ENCODE data around the gene ADCK1.

The ADCK1 gene

GRCh38 chr14:77918448-77918847 lies 118.5 kb downstream of the ADCK1 start:
- POLR2A ChIA-PET, result no interaction called here

DNA sequence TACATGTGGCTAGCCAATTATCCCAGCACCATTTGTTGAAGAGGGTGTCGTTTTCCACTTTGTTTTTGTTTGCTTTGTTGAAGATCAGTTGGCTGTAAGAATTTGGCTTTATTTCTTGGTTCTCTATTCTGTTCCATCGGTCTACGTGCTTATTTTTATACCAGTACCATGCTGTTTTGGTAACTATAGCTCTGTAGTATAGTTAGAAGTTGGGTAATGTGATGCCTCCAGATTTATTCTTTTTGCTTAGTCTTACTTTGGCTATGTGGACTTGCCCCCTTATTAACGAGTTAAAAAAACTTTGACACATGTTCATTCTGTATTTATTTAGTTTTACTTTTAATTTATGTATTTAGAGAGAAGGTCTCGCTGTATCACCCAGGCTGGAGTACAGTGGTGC lies 120.4 kb downstream of the ADCK1 start:
- ChIA-PET CTCF (no interaction called here), POLR2A (no interaction called here)
- no peak for DNase-seq (ENCODE audit: extremely low spot score)
- TF ChIP-seq FOXK2 (IDR thresholded peaks at IDR 0.05) (no peak), LEF1 (IDR thresholded peaks at IDR 0.05; ENCODE audit: borderline replicate concordance) (no peak), HDGF (IDR thresholded peaks at IDR 0.05; ENCODE audit: borderline replicate concordance) (no peak)

More at GRCh38 chr14:77918448-77918847, 118.5 kb downstream of the ADCK1 start:
- CTCF ChIA-PET, result no interaction called here
- no peak for DNase-seq (ENCODE audit: extremely low spot score)
- TF ChIP-seq, protein P1, sequence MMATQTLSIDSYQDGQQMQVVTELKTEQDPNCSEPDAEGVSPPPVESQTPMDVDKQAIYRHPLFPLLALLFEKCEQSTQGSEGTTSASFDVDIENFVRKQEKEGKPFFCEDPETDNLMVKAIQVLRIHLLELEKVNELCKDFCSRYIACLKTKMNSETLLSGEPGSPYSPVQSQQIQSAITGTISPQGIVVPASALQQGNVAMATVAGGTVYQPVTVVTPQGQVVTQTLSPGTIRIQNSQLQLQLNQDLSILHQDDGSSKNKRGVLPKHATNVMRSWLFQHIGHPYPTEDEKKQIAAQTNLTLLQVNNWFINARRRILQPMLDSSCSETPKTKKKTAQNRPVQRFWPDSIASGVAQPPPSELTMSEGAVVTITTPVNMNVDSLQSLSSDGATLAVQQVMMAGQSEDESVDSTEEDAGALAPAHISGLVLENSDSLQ (IDR thresholded peaks at IDR 0.05), result no peak
- TF ChIP-seq ARNT (IDR thresholded peaks at IDR 0.05) (no peak), NFRKB (IDR thresholded peaks at IDR 0.05) (no peak), TARDBP (IDR thresholded peaks at IDR 0.05) (no peak), ELF4 (IDR thresholded peaks at IDR 0.05) (no peak), CTBP1 (IDR thresholded peaks at IDR 0.05; ENCODE audit: borderline replicate concordance) (no peak), SUZ12 (IDR thresholded peaks at IDR 0.05) (no peak), FOXK2 (IDR thresholded peaks at IDR 0.05) (no peak), BHLHE40 (IDR thresholded peaks at IDR 0.05; ENCODE audit: borderline replicate concordance) (no peak), HDGF (IDR thresholded peaks at IDR 0.05; ENCODE audit: borderline replicate concordance) (no peak), FOXA1 (IDR thresholded peaks at IDR 0.05) (no peak), SP1 (IDR thresholded peaks at IDR 0.05) (no peak)

GRCh38 chr14:77921818-77922217 lies 121.9 kb downstream of the ADCK1 start:
- no peak for TF ChIP-seq NFRKB (IDR thresholded peaks at IDR 0.05)
- no peak for TF ChIP-seq LEF1 (IDR thresholded peaks at IDR 0.05; ENCODE audit: borderline replicate concordance)
- TF ChIP-seq, protein P1 (IDR thresholded peaks at IDR 0.05), result no peak
- no peak for TF ChIP-seq FOXM1 (IDR thresholded peaks at IDR 0.05; ENCODE audit: borderline replicate concordance)
- TF ChIP-seq BHLHE40 (IDR thresholded peaks at IDR 0.05; ENCODE audit: borderline replicate concordance), result no peak
- no peak for TF ChIP-seq TARDBP (IDR thresholded peaks at IDR 0.05)
- no peak for TF ChIP-seq L3MBTL2 (conservative IDR thresholded peaks at IDR 0.05)
- no peak for TF ChIP-seq ARNT (IDR thresholded peaks at IDR 0.05)
- ChIA-PET CTCF (no interaction called here), POLR2A (no interaction called here)
- DNase-seq (ENCODE audit: extremely low spot score), result no peak

DNA sequence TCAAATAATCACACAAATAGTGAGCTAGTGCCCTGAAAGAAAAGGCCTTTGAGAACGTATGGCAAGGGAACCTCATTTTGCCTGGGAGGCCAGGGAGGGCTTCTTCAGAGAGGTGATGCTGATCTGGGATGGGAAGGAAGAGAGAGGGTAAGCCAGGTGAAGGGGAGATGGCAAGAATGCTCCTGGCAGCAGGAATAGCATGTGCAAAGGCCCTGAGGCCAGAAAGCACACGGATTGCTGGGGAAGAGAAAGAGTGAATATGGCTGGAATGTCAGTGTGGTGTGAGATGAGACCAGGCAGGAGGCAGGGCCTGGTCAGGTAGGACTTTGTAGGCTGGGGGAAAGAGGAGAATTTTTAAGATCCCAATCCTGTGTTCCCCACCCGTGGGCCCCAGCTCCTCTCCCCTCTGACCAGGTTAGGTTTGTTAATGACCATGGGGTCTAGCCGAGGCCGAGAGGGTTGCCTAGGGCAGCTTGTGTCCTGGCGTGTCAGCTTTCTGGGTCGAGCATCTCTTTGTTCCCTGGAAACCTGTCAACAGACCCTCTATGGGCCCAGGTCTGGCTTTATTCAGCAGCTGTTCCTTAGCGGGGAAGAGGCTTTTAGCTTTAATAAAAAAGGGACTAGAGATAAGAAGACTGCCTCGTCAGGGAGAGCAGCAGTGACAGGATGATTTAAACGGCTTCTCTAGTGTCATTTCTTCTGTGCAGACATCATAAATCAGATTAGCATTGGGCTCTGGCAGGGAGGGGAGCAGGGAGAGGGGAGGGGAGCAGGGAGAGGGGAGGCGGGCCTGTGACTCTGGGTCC lies 123.4 kb downstream of the ADCK1 start:
- no peak for TF ChIP-seq CTBP1 (IDR thresholded peaks at IDR 0.05; ENCODE audit: borderline replicate concordance)
- TF ChIP-seq, protein P1 (IDR thresholded peaks at IDR 0.05), result peak; percentile 62
- DNase-seq (ENCODE audit: extremely low spot score), result no peak
- POLR2A ChIA-PET, result no interaction called here
- CTCF ChIA-PET, result no interaction called here

DNA sequence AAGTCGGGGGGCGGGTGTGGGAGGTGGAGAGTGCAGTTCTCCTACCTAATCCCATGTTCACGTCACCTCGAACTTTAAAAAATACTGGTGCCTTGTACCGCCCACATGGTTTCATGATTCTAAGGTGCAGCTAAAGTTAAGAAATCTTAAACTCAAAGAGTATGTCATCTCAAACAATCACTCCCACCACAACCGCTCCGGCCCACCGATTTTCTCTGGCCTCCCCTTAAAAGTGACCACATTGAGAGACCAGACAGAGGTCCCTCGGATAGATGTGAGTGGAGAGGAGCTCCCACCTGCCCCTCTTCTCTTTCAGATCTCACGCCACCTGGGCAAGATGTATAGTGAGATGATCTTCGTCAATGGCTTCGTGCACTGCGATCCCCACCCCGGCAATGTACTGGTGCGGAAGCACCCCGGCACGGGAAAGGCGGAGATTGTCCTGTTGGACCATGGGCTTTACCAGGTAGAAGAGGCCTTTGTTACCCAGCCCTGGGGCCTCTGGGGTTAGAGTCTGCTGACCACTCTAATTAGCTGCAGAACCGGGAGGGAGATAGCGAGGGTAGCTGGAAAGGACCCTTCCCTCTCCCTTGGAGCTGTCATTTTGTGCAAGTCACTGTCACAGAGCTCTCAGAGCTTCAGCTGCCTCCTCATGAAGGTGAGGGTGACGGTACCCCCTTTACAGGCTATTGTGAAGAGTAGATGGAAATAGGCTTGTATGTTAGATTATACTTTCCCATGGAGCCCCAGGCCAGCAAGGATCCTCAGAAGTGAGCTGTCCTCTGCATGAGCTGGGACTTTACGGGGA lies 124.4 kb downstream of the ADCK1 start:
- no peak for DNase-seq (ENCODE audit: extremely low spot score)
- ChIA-PET POLR2A (no interaction called here), CTCF (interaction anchor here (0.7 kb wide), 1 partner anchor 1678 kb away, joined by 3 read pairs; no protein-coding TSS in a partner anchor)
- no peak for TF ChIP-seq TARDBP (IDR thresholded peaks at IDR 0.05)
- TF ChIP-seq SUZ12 (IDR thresholded peaks at IDR 0.05), result no peak
- no peak for TF ChIP-seq FOXK2 (IDR thresholded peaks at IDR 0.05)
- TF ChIP-seq ELF4 (IDR thresholded peaks at IDR 0.05), result no peak
- TF ChIP-seq HDGF (IDR thresholded peaks at IDR 0.05; ENCODE audit: borderline replicate concordance), result no peak
- no peak for TF ChIP-seq BHLHE40 (IDR thresholded peaks at IDR 0.05; ENCODE audit: borderline replicate concordance)
- no peak for TF ChIP-seq SP1 (IDR thresholded peaks at IDR 0.05)
- TF ChIP-seq ARNT (IDR thresholded peaks at IDR 0.05), result no peak
- TF ChIP-seq, protein P1 (IDR thresholded peaks at IDR 0.05), result no peak
- TF ChIP-seq LEF1 (IDR thresholded peaks at IDR 0.05; ENCODE audit: borderline replicate concordance), result no peak
- no peak for TF ChIP-seq L3MBTL2 (conservative IDR thresholded peaks at IDR 0.05)
- no peak for TF ChIP-seq FOXM1 (IDR thresholded peaks at IDR 0.05; ENCODE audit: borderline replicate concordance)
- TF ChIP-seq CTBP1 (IDR thresholded peaks at IDR 0.05; ENCODE audit: borderline replicate concordance), result no peak
- no peak for TF ChIP-seq NFRKB (IDR thresholded peaks at IDR 0.05)

DNA sequence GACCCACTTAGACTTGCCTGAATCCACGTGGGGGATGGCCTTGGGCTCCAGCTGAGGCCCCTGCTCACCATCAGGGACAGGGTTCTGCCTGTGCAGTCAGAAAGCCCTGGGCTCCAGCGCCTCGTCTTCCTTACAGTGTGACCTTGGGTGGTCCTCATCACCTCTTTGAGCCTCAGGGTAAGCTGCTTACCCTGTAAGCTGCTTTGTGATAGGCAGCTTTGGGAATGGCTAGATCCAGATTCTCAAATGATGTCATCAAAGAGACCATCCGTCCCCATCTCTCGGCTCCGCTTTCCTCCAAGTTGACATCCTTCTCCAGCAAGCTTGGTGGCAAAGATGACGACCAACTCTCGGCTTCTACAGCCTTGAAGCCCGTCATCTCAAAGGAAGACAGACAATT lies 127.0 kb downstream of the ADCK1 start:
- CTCF ChIA-PET, result no interaction called here
- TF ChIP-seq ELF4 (IDR thresholded peaks at IDR 0.05) (no peak), L3MBTL2 (conservative IDR thresholded peaks at IDR 0.05) (no peak), SUZ12 (IDR thresholded peaks at IDR 0.05) (no peak), NFRKB (IDR thresholded peaks at IDR 0.05) (no peak), BHLHE40 (IDR thresholded peaks at IDR 0.05; ENCODE audit: borderline replicate concordance) (no peak), FOXM1 (IDR thresholded peaks at IDR 0.05; ENCODE audit: borderline replicate concordance) (no peak), FOXK2 (IDR thresholded peaks at IDR 0.05) (no peak), HDGF (IDR thresholded peaks at IDR 0.05; ENCODE audit: borderline replicate concordance) (no peak), ZNF384 (IDR thresholded peaks at IDR 0.05) (no peak), ARNT (IDR thresholded peaks at IDR 0.05) (no peak), CTBP1 (IDR thresholded peaks at IDR 0.05; ENCODE audit: borderline replicate concordance) (no peak)
- POLR2A ChIA-PET, result interaction anchor here (0.9 kb wide), 1 partner anchor 127 kb away, joined by 3 read pairs; the partner anchor contains the start of gene ADCK1
- DNase-seq (ENCODE audit: extremely low spot score), result no peak

Data from HEK293T (cell line).